H9 (cell line): ENCODE results near the gene SLC9A9. TPM values are rescaled to one million over a fixed set of nuclear protein-coding genes. Genes with fewer than 3 reads are reported as not detected.

Experiments
- DNase-seq: peaks from one replicate; pipeline ENCODE4 v3.0.0-alpha.2; 2017
- H2AFZ ChIP-seq: one replicate; pipeline ENCODE4 v1.6.1; 2013; ENCODE audit warnings: mild to moderate bottlenecking, low read length, control low read depth, moderate library complexity
- H2AK5ac ChIP-seq: 2 replicates; pipeline ENCODE4 v1.6.1; 2013; ENCODE audit warnings: low read length, control low read depth, mixed read lengths; ENCODE audit not compliant: insufficient read length
- H2BK120ac ChIP-seq: one replicate; pipeline ENCODE4 v1.6.1; 2013; ENCODE audit warnings: low read depth, mild to moderate bottlenecking, low read length, control low read depth, inconsistent platforms; ENCODE audit not compliant: poor library complexity, severe bottlenecking
- H2BK12ac ChIP-seq: 2 replicates; pipeline ENCODE4 v1.6.1; 2013; ENCODE audit warnings: low read length, control low read depth, mixed read lengths, low read depth; ENCODE audit not compliant: insufficient read length
- H2BK15ac ChIP-seq: 2 replicates; pipeline ENCODE4 v1.6.1; 2013; ENCODE audit warnings: low read depth, low read length, control low read depth
- H2BK20ac ChIP-seq: one replicate; pipeline ENCODE4 v1.6.1; 2013; ENCODE audit warnings: low read depth, mild to moderate bottlenecking, low read length, control low read depth, inconsistent platforms; ENCODE audit not compliant: poor library complexity, severe bottlenecking
- H2BK5ac ChIP-seq: 2 replicates; pipeline ENCODE4 v1.6.1; 2013; ENCODE audit warnings: low read length, control low read depth, mixed read lengths; ENCODE audit not compliant: insufficient read length
- H3K14ac ChIP-seq: 2 replicates; pipeline ENCODE4 v1.6.1; 2013; ENCODE audit warnings: low read length, control low read depth; ENCODE audit not compliant: insufficient read depth
- H3K18ac ChIP-seq: 2 replicates; pipeline ENCODE4 v1.6.1; 2013; ENCODE audit warnings: low read depth, mild to moderate bottlenecking, mixed read lengths, low read length, control low read depth; ENCODE audit not compliant: insufficient read length
- H3K23ac ChIP-seq: 2 replicates; pipeline ENCODE4 v1.6.1; 2013; ENCODE audit warnings: low read length, control low read depth, mixed read lengths, low read depth; ENCODE audit not compliant: insufficient read length
- H3K23me2 ChIP-seq: 2 replicates; pipeline ENCODE4 v1.6.1; 2013; ENCODE audit warnings: low read depth, mild to moderate bottlenecking, mixed read lengths, low read length, control low read depth; ENCODE audit not compliant: insufficient read length, poor library complexity, severe bottlenecking
- H3K27ac ChIP-seq: 2 replicates; pipeline ENCODE4 v1.5.1; 2013; ENCODE audit warnings: low read length, control low read depth, mixed read lengths, low read depth; ENCODE audit not compliant: insufficient read length
- H3K27me3 ChIP-seq: 2 replicates; pipeline ENCODE4 v1.6.1; 2013; ENCODE audit warnings: low read length, control low read depth, inconsistent platforms; ENCODE audit not compliant: insufficient read depth
- H3K4ac ChIP-seq: 2 replicates; pipeline ENCODE4 v1.6.1; 2013; ENCODE audit warnings: low read depth, mild to moderate bottlenecking, control low read depth, inconsistent platforms, low read length, moderate library complexity
- H3K4me1 ChIP-seq: 2 replicates; pipeline ENCODE4 v1.6.1; 2013; ENCODE audit warnings: low read length, control low read depth, inconsistent platforms; ENCODE audit not compliant: insufficient read depth
- H3K4me2 ChIP-seq: 2 replicates; pipeline ENCODE4 v1.6.1; 2013; ENCODE audit warnings: low read length, control low read depth, mixed read lengths; ENCODE audit not compliant: insufficient read length, insufficient read depth
- H3K56ac ChIP-seq: 2 replicates; pipeline ENCODE4 v1.6.1; 2013; ENCODE audit warnings: low read depth, mild to moderate bottlenecking, mixed read lengths, low read length, control low read depth; ENCODE audit not compliant: insufficient read length
- H3K79me1 ChIP-seq: 2 replicates; pipeline ENCODE4 v1.6.1; 2013; ENCODE audit warnings: low read depth, mild to moderate bottlenecking, moderate library complexity, low read length, control low read depth, inconsistent platforms; ENCODE audit not compliant: insufficient read depth, poor library complexity, severe bottlenecking
- H3K79me2 ChIP-seq: 2 replicates; pipeline ENCODE4 v1.6.1; 2013; ENCODE audit warnings: low read length, control low read depth, inconsistent platforms; ENCODE audit not compliant: insufficient read depth
- H3K9ac ChIP-seq: 2 replicates; pipeline ENCODE4 v1.6.1; 2013; ENCODE audit warnings: low read length, control low read depth, mixed read lengths; ENCODE audit not compliant: insufficient read length; ENCODE audit errors: extremely low read depth
- H3K9me3 ChIP-seq: one replicate; pipeline ENCODE4 v1.6.1; 2013; ENCODE audit warnings: low read depth, low read length, inconsistent platforms; ENCODE audit not compliant: control insufficient read depth
- H3T11ph ChIP-seq: one replicate; pipeline ENCODE4 v1.6.1; 2013; ENCODE audit warnings: mild to moderate bottlenecking, low read length, control low read depth, inconsistent platforms
- H4K20me1 ChIP-seq: one replicate; pipeline ENCODE4 v1.6.1; 2013; ENCODE audit not compliant: control insufficient read depth, insufficient read length, insufficient read depth
- H4K5ac ChIP-seq: 2 replicates; pipeline ENCODE4 v1.6.1; 2013; ENCODE audit warnings: low read depth, mild to moderate bottlenecking, mixed read lengths, low read length, control low read depth; ENCODE audit not compliant: insufficient read length
- H4K8ac ChIP-seq: replicated peaks from 2 replicates; pipeline ENCODE4 v1.6.1; 2013; ENCODE audit warnings: low read length, control low read depth, mixed read lengths, low read depth; ENCODE audit not compliant: insufficient read length
- H4K91ac ChIP-seq: 2 replicates; pipeline ENCODE4 v1.6.1; 2013; ENCODE audit warnings: low read depth, mild to moderate bottlenecking, moderate library complexity, mixed read lengths, low read length, control low read depth; ENCODE audit not compliant: insufficient read length
- H3K27ac Mint-ChIP-seq, 3 experiments: 2 replicates in 2 of 3; 3 replicates in 1 of 3; pipeline ENCODE4 v1.8.0; 2020 to 2021; ENCODE audit warnings: mixed read lengths in 3 of 3, mild to moderate bottlenecking in 1 of 3, moderate library complexity in 1 of 3
- H3K27me3 Mint-ChIP-seq: 2 replicates; pipeline ENCODE4 v1.8.0; 2021; ENCODE audit warnings: low read depth, mild to moderate bottlenecking, moderate library complexity, mixed read lengths
- H3K36me3 Mint-ChIP-seq, 3 experiments: 2 replicates in 2 of 3; 3 replicates in 1 of 3; pipeline ENCODE4 v1.8.0; 2020 to 2021; ENCODE audit warnings: low read depth in 3 of 3, mixed read lengths in 3 of 3; ENCODE audit not compliant: insufficient read depth in 1 of 3
- H3K4me1 Mint-ChIP-seq, 2 experiments: 2 replicates each; pipeline ENCODE4 v1.8.0; 2020; ENCODE audit warnings: mixed read lengths in 2 of 2
- H3K4me3 Mint-ChIP-seq, 2 experiments: 2 replicates in 1 of 2; 3 replicates in 1 of 2; pipeline ENCODE4 v1.8.0; 2020 to 2021; ENCODE audit warnings: mild to moderate bottlenecking in 2 of 2, mixed read lengths in 2 of 2, moderate library complexity in 1 of 2
- H3K9me3 Mint-ChIP-seq, 2 experiments: 2 replicates in 1 of 2; 3 replicates in 1 of 2; pipeline ENCODE4 v1.8.0; 2020; ENCODE audit warnings: mild to moderate bottlenecking in 2 of 2, mixed read lengths in 2 of 2, moderate library complexity in 1 of 2
- CTCF ChIP-seq: fragments of 200-600 bp; sonication (generic); conservative IDR thresholded peaks from 3 replicates; pipeline ENCODE4 v1.8.0; 2021; ENCODE audit warnings: antibody characterized with exemption, mild to moderate bottlenecking
- WGBS: extraction: QIAGEN DNeasy Blood & Tissue Kit; methylation state at CpG from one replicate; pipeline ENCODE4 v1.1.7; 2013; ENCODE audit warnings: missing lambda C conversion rate, low lambda C conversion rate, mixed read lengths; ENCODE audit not compliant: insufficient read length; ENCODE audit errors: extremely low coverage; 5-methylcytosine and 5-hydroxymethylcytosine counted together
- total RNA-seq: library from RNA; stranded (reverse); gene quantifications from 2 replicates; pipeline ENCODE4 v1.2.1, GENCODE V29; 2021

The SLC9A9 gene
- total RNA-seq, 1 experiment from 2014 or later, result 0.35 TPM

- no peak overlapping the region for H3K56ac ChIP-seq
- no peak overlapping the region for H2BK120ac ChIP-seq
- no peaks in the 10 kb centered on the region for H3K79me1 ChIP-seq
- no peak overlapping the region for H3K4me2 ChIP-seq
- no peak overlapping the region for H2BK12ac ChIP-seq
- Mint-ChIP-seq H3K4me1 (no peaks in the 10 kb centered on the region), H3K36me3 (no peaks in the 10 kb centered on the region), H3K27ac (no peak overlapping the region), H3K9me3 (no peaks in the 10 kb centered on the region), H3K4me3 (no peak overlapping the region), H3K27me3 (no peaks in the 10 kb centered on the region)
- no peak overlapping the region for H2AFZ ChIP-seq
- H4K5ac ChIP-seq, result no peak overlapping the region
- H3K4me1 ChIP-seq, result no peaks in the 10 kb centered on the region
- no peak overlapping the region for H3K18ac ChIP-seq
- TF ChIP-seq CTCF, result no peak
- no peak overlapping the region for H2AK5ac ChIP-seq
- no peaks in the 10 kb centered on the region for H4K20me1 ChIP-seq
- no peak overlapping the region for H3K23ac ChIP-seq
- no peaks in the 10 kb centered on the region for H3K9me3 ChIP-seq
- no peak overlapping the region for H3K27ac ChIP-seq
- H4K8ac ChIP-seq, result no peak overlapping the region
- no peak overlapping the region for H3K14ac ChIP-seq
- H2BK5ac ChIP-seq, result no peak overlapping the region
- WGBS, result no CpG with 5 or more reads among the region's 5 CpGs
- no peak overlapping the region for H3K9ac ChIP-seq
- no peaks in the 10 kb centered on the region for H3K27me3 ChIP-seq
- H3K4ac ChIP-seq, result no peak overlapping the region
- no peaks in the 10 kb centered on the region for H3K79me2 ChIP-seq
- H2BK15ac ChIP-seq, result no peak overlapping the region
- no peak overlapping the region for H2BK20ac ChIP-seq
- H3T11ph ChIP-seq, result no peak overlapping the region
- H4K91ac ChIP-seq, result no peak overlapping the region
- H3K23me2 ChIP-seq, result no peaks in the 10 kb centered on the region
- no peak for DNase-seq
These were observed 527.1 kb downstream of the SLC9A9 start for GRCh38 chr3:143321058-143321769.
